D721Med (cell line): ENCODE results near the gene SLC25A43.
A peak's percentile ranks its signal among the peaks of the same experiment; 100 is the strongest.

ENCODE experiments used
- DNase-seq: peaks from one replicate; pipeline ENCODE4 v3.0.0; 2011; ENCODE audit warnings: low spot score; ENCODE audit not compliant: insufficient read length
- FAIRE-seq: peaks from 2 replicates; lab custom pipeline; 2011; peaks lifted over from hg19 to GRCh38; lab: Jason Lieb, UNC
- CTCF ChIP-seq: IDR thresholded peaks from 2 replicates; pipeline ENCODE4 v1.5.1; 2012; ENCODE audit warnings: mild to moderate bottlenecking, control low read depth; ENCODE audit not compliant: insufficient read depth; ENCODE audit errors: missing control alignments

Gene SLC25A43

GRCh38 chrX:119467842-119468550 lies 68.9 kb downstream of the SLC25A43 start, which contains the start of gene SLC25A5:
SLC25A5 (plus strand) TSS chrX:119468444; CDS start chrX:119468516, 72 bp downstream.
- FAIRE-seq (no peak), DNase-seq (peak; percentile 16)

GRCh38 chrX:119468551-119469312 lies 69.6 kb downstream of the SLC25A43 start:
- peak; percentile 15 for DNase-seq
- FAIRE-seq: no peak
- TF ChIP-seq CTCF: peak; percentile 65

More at GRCh38 chrX:119467842-119468550, 68.9 kb downstream of the SLC25A43 start, which contains the start of gene SLC25A5:
- no peak for TF ChIP-seq CTCF

GRCh38 chrX:119469313-119469635 lies 70.1 kb downstream of the SLC25A43 start:
- no peak for DNase-seq
- no peak for TF ChIP-seq CTCF
- no peak for FAIRE-seq

- no peak for TF ChIP-seq CTCF
- DNase-seq (no peak), FAIRE-seq (no peak)
These were observed 75.7 kb downstream of the SLC25A43 start for GRCh38 chrX:119474615-119475388.

GRCh38 chrX:119475389-119476101 lies 76.4 kb downstream of the SLC25A43 start:
- TF ChIP-seq CTCF: no peak
- DNase-seq: no peak
- no peak for FAIRE-seq

- FAIRE-seq: no peak
- no peak for DNase-seq
- TF ChIP-seq CTCF: no peak
These were observed 78.7 kb downstream of the SLC25A43 start for GRCh38 chrX:119477812-119478232.
